GM10847 (cell line): ENCODE data around the gene LBX2.

Experiments used
- POLR2A ChIP-seq: IDR thresholded peaks from 2 replicates; pipeline ENCODE4 v1.6.1; 2011; ENCODE audit not compliant: insufficient read length; ENCODE audit errors: extremely low read depth

LBX2 gene

DNA sequence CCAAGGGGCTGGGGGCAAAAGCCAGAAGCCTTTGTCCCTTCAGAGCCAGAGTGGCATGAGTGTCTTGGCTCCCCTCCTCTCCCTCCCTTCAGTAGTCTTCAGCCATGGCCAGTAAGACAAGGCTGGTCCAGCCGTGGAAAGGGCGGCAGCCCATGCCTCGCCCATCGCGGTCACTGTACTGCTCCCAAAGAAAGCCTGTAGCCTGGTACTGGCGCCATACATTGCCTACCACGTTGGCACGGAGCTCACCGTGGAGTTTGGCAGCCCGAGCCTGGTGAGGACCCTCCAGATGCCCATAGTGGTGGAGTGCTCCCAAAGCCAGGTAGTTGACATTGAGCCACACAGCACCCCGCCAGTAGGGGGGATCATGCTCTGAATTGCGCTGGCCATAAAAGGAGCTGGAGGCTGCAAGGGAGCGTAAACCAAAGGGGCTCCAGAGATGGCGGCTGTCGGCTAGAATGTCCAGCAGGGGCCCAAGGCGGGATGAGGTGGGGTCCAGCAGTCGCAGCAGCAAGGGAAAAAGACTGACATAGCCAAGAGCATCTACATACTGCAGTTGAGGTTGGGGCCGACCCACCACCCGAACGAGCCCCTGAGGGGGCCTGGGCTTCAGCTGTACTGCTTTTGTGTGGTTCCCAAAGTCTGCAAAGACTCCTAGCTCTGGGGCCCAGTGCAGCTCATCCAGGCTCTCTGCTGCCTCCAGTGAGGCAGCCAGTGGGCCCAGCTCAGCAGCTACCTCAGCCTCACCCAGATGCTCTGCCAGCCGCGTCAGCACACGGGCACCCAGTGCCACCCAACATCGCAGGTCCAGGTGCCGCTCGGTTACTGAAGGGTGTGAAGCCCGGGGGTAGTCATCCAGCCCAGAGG lies 38.0 kb downstream of the LBX2 start:
- no peak for TF ChIP-seq POLR2A

DNA sequence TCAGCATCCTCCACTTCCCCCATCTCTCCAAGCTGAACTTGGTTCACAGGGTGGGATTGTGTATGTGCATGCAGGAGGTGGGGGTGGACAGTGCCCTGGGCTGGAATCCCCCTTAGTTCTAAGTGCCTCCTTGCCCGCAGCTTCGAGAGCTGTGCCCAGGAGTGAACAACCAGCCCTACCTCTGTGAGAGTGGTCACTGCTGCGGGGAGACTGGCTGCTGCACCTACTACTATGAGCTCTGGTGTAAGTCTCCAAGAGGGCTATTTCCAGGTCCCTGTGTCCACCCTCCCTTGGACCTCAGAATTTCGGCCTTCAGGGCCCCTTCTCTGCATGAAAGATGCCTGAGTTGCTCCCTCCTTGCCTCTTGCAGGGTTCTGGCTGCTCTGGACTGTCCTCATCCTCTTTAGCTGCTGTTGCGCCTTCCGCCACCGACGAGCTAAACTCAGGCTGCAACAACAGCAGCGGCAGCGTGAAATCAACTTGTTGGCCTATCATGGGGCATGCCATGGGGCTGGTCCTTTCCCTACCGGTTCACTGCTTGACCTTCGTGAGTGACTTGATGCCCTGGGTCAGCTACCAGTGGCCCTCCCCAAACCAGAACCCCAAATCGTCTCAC lies 39.8 kb downstream of the LBX2 start:
- TF ChIP-seq POLR2A = peak; percentile 5

DNA sequence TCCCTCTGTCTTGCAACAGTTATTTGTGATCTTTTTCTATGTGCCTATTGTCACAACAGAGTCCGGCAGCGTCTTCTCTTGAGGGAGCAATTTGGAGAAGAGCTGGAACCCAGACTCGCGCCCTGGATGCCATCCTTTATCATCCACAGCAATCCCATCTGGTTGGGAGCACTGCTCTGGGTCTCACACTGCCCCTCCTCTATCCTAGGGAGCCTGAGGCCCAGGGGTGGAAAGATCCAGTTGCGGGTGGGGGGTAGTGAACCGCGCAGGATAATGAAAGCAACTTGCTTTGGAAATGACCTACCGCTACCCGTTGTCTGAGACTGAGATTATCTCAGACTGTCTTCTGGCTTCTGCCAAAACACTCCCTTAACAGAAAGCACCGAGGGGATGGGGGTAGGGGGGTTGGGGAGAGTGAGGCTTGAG lies 40.5 kb downstream of the LBX2 start:
- no peak for TF ChIP-seq POLR2A

DNA sequence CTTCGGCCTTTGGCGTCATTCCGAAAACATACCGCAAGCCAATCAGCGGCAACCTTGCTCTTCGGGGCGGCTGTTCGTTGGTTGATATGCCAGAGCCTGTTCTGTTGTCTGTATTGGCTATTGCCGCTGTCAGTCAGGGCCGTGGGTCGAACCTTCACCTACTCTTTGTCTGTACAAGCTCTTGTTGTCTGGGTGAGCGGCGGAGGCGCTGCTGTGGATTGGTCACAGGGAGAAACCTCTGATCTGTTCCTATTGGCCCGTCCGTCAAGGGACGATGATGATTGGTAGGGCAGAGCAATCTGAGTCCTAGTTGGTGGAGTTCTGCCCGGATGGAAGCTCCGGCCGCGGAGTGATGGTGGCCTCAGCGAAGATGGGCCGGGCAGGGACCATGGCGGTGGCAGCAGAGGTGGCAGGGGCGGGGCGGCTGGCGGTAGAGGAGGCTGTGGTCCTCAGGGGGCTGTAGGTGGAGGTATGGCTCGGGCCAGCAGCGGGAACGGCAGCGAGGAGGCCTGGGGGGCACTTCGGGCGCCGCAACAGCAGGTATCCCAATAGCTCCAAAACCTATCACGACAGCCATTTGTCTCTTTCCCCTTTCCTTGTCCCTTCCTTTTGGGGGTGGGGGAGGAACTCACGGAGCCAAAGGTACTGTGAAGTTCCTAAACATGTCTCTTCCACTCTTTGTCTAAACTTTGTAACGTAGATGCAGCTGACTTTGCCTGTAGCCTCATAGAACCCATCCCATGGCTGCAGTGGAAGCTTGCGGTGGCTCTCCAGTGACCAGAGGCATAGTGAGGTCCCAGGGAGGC lies 41.1 kb downstream of the LBX2 start, which contains the start of gene WBP1:
TSS of gene WBP1 (plus strand) at position 307 of the 806 bp plus-strand sequence. CDS start at position 472, 165 bp downstream.
- peak; percentile 40 for TF ChIP-seq POLR2A

DNA sequence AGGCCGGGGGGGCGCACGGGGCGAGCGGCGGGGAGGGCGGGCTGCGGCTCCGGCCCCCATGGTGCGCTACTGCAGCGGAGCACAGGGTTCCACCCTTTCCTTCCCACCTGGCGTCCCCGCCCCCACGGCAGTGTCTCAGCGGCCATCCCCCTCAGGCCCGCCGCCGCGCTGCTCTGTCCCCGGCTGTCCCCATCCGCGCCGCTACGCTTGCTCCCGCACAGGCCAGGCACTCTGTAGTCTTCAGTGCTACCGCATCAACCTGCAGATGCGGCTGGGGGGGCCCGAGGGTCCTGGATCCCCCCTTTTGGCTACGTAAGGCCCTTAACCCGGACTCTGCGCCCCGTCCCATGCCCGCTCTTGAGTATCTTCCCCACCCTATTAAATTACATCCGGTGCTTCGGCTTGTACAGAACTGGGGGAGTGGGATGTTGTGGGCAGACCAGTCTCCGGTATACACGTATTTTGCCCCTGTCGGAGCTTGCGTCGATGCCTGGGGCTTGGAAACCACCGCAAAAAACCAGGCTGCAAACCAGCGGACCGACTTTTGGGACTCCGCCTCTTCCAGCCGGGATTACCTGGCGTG lies 41.8 kb downstream of the LBX2 start:
- TF ChIP-seq POLR2A = peak; percentile 41

DNA sequence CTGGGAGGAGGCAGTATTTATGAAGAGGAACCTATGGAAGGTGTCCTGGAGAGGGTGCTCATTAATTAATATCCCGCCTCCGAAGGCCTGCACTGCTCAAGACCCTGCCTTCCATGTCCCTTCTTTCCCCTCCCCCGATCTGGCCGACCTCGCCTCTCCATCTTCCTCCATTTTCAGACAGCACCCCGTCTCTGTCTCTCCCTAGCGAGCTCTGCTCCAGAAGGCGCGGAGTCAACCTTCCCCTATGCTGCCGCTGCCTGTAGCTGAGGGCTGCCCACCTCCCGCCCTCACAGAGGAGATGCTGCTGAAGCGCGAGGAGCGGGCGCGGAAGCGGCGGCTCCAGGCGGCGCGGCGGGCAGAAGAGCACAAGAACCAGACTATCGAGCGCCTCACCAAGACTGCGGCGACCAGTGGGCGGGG lies 42.3 kb downstream of the LBX2 start:
- peak; percentile 40 for TF ChIP-seq POLR2A

DNA sequence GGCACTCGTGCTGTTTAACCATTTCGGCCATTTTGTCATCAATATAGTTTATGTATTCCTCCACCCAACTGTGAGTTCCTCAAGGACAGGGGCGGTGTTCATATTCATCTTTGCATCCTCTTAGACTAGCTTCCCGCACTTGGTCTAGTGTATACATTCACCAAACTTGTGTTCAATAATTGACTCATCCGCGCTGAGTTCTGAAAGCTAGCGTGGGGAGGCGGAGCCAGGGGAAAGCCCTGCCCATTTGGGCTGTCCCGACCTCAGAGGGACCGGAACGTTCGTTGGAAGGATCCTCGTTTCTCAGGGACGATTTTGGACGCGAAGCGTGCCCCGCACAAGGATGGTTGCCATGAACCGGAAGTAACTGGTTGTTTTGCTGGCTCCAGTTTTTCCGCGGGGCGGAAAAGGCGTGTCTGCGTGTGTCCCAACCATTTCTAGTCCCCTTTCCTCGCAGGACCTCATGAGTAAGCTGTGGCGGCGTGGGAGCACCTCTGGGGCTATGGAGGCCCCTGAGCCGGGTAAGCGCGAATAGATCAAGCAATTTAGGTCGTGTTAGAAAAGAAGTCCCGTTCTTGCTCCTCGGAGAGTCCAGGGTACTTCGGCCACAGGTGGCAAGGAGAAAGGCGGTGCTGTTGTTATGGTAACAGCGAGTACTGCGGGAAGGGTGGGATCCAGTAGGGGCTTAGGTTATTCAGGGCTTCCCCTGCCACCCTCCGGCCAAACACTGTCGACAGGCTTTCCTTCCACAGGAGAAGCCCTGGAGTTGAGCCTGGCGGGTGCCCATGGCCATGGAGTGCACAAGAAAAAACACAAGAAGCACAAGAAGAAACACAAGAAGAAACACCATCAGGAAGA lies 44.5 kb downstream of the LBX2 start, which contains the start of gene INO80B:
TSS of gene INO80B (plus strand) at position 434 of the 858 bp plus-strand sequence. CDS start at position 464, 30 bp downstream.
- no peak for TF ChIP-seq POLR2A

DNA sequence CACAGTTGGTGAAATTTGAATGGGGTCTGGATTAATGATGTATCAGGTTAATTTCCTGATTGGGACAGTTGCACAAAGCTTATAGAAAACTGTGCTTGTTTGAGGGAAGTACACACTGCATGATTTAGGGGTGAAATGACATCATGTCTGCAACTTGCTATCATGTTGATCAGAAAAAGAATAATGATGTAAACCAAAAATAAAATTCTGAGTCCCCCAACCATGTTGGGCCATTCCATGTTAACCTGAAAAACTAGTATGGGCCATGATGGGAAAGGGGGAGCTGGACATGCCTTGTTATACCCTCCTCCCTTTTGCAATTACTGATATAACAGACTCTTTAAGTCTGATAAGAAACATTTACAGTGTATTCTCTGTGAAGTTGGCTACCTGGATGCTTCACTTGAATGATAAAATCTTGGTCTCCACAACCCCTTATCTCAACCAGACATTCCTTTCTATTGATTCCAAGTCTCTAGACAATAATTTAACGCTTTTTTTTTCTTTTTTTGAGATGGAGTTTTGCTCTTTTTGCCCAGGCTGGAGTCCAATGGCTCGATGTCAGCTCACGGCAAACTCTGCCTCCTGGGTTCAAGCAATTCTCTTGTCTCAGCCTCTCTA lies 48.7 kb downstream of the LBX2 start:
- TF ChIP-seq POLR2A = no peak

DNA sequence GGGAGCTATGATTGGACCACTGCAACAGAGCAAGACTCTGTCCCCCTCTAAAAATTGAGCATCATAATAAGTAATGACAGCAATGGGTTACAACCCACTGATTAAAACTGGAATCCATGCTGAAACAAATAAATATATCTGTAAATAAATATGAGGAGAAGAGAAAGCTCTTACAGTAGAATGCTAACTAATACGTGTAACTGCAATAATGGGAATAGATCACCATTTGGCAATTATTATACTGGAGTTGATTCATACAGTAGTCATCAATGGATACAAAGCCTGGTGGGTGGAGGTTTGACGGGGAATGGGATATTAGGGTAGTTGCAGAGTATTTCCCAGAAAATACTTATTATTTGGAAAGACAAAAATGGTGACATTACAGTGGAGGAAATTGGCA lies 50.6 kb downstream of the LBX2 start:
- TF ChIP-seq POLR2A = no peak
